ENCODE results near the gene HLF.

HLF gene

GRCh38 chr17:55292094-55292493 is 27.3 kb downstream of the HLF start:
- no peak for DNase-seq

DNA sequence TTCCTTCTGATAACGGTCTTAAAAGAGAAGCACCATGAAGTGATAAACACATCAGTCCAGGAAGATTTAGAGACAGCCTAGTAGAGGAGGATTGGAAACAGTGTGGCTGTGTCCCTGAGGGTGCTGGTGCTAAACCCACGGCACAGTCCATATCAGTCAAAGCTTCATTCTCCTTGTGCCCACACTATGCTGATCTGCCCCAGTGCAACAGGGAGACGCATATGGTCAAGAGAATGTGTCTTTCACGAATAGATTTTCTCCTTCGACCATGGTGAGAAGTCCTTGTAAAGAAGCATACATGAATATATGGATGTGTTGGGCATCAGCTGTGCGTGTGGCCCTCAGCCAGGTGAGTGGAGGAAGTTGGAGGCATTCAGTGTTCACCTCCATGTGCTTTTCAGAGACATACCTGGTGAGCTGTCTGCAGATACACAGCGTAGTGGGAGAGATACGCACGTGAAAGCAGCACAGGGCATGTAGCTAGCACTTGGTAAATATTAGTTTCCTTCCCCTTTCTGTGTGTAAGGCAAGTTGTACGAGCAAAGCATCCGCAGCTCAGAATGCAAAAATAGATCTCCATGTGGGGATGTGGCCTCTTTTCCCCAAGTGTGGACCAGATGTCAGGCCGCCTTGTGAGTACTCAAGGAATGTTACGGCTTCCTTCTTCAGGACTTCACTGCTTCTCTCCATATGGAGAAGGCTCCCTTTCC is 29.4 kb downstream of the HLF start:
- no peak for DNase-seq

DNA sequence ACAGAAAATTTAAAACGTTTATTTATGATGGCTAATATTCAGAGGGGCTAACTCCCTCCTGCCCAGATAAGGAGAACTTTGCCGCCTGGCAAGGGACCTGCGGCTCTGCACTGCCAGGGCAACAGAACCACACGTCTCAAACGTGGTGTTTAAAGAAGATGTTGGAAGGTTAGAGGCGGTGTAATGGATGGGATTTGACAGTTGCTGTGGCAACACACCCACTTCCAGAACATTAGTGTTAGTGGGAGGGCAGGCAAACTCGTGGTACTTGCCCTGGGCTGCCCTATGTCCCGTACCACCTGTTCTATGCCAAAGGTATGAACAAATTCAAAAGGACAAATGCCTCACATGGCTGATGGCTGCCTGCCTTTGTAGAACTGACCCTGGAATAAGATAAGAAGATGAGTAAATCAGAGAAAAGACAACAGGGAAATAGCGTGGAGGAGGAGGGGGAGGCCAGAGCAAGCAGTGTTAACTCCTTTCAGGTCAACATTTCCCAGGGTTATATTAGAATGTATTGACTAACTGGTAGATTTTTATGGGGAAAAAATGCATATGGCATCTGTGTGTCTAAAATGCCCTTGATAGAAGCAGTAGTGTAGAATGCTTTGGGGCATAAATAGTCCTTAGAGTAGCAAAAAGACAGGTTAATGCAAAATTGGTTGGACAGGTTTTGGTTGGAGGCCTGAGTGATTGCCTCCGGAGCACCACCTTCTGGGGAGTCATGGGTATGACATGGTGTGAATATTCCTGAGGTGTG is 30.8 kb downstream of the HLF start:
- peak in 1 of 2 experiments; percentile 43 for DNase-seq

DNA sequence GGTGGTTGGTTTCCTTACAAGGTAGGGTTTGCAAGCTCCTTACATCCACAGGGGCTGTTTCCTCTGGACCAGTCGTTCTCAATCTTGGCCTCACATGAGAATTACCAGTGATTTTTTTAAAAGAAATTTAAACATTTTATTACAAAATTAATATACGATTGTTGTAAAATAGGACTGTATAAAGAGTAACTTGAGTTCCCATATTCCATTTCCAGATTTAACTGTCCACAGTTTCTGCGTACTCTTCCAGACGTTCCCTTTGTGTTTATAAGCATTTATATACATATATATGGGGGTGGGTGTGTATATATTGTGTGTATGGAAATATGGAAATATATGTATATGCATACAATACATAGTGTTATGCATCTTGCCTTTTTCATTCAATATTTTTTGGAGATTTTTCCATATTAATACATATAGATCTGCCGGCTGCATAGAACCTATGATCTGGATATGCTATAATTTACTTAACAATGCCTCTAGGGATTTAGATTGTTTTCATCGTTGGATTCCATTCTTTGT is 31.5 kb downstream of the HLF start:
- no peak for DNase-seq

DNA sequence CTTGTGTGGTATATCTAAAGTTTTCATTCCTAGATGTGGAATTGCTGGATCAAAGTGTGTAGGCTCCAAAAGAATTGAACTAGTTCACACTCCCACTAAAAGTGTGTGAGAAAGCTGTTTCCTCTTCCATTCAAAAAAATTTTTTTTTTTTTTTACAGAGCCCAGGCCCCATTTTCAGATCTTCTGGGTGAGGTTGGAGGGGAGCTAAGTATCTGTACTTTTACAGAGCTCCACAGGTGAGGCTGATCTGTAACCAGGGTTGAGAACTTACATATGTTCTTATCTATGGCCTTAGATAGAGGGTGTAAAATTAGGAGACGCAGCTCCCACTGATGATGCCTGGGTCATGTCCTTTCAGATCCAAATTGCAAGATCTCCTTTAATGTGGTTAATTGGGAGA is 31.9 kb downstream of the HLF start:
- DNase-seq = no peak

- no peak for DNase-seq
Observed at GRCh38 chr17:55298111-55298730, 33.5 kb downstream of the HLF start.

DNA sequence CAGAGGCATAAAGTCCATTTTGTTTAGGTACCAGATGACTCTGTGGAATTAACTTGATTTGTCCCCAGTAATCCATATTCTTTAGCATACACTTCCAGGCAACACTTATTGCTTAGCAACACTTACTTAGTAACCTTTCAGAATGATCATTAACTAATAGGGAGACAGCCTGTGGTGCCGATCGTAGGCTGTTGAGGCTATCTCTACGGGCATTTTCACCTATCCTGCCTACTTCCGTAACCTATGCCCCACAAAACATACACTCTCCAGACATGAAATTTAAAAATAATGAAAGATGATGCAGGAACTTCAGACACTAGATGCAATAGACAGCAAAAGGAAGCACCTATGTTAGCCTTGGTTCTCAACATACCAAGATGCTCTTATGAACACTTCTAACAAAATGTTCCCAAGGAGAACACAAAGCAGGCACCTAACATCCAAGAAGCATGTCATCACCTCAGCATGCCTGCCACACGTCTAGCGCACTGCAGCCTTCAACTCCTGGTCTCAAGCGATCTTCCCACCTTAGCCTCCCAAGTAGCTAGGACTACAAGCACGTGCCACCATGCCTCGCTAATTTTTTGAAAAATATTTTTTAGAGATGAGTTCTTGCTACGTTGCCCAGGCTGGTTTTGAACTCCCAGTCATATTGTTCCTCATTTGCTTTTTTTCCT is 34.5 kb downstream of the HLF start:
- DNase-seq = no peak

DNA sequence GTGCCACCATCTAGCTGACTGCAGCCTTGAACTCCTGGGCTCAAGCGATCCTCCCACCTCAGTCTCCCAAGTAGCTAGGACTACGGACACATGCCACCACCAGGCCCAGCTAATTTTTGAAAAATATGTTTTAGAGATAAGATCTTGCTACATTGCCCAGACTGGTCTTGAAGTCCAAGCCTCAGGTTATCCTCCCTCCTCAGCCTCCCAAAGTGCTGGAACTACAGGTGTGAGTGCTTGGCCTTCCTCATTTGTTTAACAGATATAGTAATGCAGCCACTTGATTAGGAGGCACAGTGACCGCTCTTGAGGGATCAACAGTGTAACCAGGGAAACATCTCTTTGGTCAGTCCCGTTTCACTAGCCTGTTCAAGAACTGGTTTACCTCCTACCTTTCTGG is 35.1 kb downstream of the HLF start:
- DNase-seq = no peak

DNA sequence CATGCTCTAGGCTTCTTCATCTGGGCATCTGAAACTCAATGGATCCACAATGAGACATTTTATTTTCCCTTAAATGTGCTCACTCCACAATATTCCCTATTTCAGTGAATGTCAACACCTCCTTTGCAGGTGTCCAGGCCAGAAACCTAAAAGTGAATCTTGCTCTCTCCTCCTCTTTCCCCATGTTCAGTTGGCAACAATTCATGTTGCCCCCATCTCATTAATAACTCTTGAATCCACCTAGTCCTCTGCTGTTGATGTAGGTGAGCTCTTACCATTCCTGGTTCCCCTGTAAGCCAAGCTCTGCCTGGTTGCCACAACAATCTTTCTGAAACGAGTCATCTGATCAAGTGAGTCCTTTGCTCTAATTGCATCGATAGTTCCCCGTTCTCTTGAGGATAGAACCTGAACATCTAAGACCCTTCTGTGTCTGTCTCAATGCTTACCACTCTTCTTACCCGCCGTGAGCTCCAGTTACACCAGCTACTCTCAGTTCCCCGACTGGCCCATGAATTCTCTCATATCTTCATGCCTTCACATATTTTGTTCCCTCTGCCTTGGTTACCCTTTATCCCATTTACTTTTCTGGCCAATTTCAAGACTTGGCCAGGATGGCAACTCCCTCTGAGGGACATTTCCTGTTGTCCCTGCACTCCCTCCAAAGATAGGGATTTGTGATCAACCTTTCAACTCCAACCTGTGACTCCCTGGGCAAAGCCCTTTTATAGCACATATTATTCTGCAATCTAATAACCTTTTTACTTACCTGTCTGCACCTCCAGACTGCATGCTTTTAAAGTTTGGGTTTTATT is 35.9 kb downstream of the HLF start:
- no peak for DNase-seq

GRCh38 chr17:55301521-55302406 is 37.0 kb downstream of the HLF start:
- DNase-seq = no peak

- no peak for DNase-seq
Observed at GRCh38 chr17:55302407-55302787, 37.6 kb downstream of the HLF start.

DNA sequence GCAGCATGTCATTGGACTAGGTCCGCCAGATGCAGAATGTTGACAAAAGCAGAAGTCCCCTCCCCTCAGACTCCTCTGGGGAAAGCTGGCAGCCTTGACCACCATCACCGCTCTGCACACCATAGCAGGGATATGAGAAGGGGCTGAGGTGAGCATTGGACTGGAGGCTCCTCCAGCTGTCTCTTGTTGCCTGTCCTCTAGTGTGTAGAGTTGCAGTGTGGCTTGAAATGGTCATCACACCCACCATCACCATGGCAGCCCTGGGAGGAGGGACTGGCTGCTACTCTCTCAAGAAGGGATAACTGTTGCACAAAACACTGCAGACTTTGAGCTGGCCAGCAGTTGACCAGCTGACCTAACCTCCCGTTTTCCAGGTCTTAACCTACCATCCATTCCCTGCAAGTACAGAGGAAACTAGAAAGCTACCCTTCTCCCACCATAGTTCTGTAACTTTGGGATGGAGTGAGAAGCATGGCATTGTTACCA is 38.3 kb downstream of the HLF start:
- no peak for DNase-seq

GRCh38 chr17:55303701-55304145 is 39.0 kb downstream of the HLF start:
- DNase-seq = no peak

DNA sequence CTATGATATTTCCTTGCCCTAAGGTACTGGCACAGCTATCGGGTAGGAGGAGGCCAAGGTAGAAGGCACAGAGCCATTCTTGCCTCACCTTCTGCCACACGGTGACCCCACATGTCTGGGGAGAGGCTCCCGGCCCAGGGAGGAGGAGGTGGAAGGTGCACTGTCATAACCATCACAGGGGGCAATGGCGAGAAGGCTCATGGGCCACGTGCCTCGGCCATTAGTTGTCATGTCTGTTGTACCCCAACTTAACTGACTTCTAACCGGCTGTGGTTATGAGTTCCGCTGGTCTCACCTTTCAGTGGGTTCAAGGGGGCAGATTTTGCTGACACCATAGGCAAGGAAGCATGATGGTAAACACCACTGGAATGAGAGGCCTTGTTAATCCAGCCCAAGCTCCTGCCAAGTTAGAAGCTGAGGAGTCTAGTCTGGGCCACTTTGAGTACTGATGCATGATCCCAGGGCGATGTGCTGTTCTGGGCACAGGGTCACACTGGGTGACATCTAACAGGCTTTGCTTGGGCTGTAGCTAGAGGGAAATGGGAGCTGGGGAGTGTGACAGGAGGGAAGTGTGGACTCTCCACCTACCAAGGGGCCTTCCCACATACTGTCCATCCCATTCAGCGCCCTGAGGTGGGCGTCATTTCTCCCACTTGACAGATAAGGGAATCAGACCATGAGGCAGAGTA is 39.6 kb downstream of the HLF start:
- DNase-seq = no peak

GRCh38 chr17:55305321-55306087 is 40.7 kb downstream of the HLF start:
- DNase-seq = no peak

DNA sequence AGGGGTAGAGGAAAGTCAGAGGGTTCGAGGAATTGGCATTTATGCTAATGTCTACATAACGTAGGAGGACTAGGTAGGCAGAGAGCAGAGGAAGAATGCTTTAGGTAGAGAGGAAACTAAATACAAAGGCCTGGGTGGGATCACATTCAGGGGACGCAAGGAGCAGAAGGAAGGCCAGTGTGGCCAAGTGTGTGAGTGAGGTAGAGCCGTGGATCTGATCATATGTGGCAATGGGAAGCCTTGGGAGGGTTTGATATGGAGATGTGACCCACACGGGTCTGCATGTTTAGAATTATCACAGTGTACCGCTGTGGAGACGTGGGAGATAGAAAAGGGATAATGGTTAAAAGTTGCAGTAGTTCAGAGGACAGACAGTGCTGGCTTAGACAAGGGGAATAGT is 43.1 kb downstream of the HLF start:
- no peak for DNase-seq

- DNase-seq = no peak
Observed at GRCh38 chr17:55308613-55309391, 44.0 kb downstream of the HLF start.

DNA sequence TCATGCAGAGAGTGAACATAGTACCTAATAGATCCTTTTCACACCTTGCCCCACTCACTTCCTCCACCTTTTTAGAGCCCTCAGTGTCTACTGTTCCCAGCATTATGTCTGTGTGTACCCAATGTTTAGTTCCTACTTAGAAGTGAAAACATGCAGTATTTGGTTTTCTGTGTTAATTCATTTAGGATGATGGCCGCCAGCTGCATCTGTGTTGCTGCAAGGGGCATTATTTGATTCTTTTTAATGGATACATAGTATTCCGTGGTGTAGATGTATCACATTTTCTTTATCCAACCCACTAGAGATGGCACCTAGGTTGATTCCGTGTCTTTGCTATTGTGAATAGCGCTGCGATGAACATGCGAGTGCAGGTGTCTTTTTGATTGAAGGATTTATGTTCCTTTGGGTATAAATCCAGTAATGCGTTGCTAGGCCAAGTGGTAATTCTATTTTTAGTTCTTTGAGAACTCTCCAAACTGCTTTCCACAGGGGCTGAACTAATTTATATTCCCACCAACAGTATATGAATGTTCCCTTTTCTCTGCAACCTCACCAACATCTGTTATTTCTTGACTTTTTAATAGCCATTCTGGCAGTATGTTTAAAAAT is 47.1 kb downstream of the HLF start:
- no peak for DNase-seq
